Nephron (organoid): ENCODE results near the gene AXIN1.
"Not testable (repeated sequence)": the region's sequence is repeated elsewhere in the genome, so short reads cannot be mapped to it uniquely, and the experiment has no call there.

ENCODE experiments used
- H3K27ac Mint-ChIP-seq, 3 experiments: 2 replicates each; pipeline ENCODE4 v1.8.0; 2020; ENCODE audit warnings: mixed read lengths in 3 of 3, mild to moderate bottlenecking in 2 of 3, moderate library complexity in 1 of 3
- H3K27me3 Mint-ChIP-seq: 2 replicates; pipeline ENCODE4 v1.8.0; 2021; ENCODE audit warnings: low read depth, mild to moderate bottlenecking, moderate library complexity, mixed read lengths
- H3K36me3 Mint-ChIP-seq: 2 replicates; pipeline ENCODE4 v1.8.0; 2020; ENCODE audit warnings: low read depth, mixed read lengths
- H3K4me1 Mint-ChIP-seq: 2 replicates; pipeline ENCODE4 v1.8.0; 2020; ENCODE audit warnings: mixed read lengths
- H3K4me3 Mint-ChIP-seq, 3 experiments: 2 replicates each; pipeline ENCODE4 v1.8.0; 2020; ENCODE audit warnings: mild to moderate bottlenecking in 3 of 3, mixed read lengths in 3 of 3, moderate library complexity in 2 of 3
- H3K9me3 Mint-ChIP-seq: 2 replicates; pipeline ENCODE4 v1.8.0; 2020; ENCODE audit warnings: mixed read lengths
- CTCF ChIP-seq, 3 experiments: fragments of 200-600 bp; sonication (generic); IDR thresholded peaks; one replicate each; pipeline ENCODE4 v1.5.0; 2021; ENCODE audit warnings: antibody characterized with exemption in 3 of 3; ENCODE audit not compliant: unreplicated experiment in 3 of 3

AXIN1 gene

DNA sequence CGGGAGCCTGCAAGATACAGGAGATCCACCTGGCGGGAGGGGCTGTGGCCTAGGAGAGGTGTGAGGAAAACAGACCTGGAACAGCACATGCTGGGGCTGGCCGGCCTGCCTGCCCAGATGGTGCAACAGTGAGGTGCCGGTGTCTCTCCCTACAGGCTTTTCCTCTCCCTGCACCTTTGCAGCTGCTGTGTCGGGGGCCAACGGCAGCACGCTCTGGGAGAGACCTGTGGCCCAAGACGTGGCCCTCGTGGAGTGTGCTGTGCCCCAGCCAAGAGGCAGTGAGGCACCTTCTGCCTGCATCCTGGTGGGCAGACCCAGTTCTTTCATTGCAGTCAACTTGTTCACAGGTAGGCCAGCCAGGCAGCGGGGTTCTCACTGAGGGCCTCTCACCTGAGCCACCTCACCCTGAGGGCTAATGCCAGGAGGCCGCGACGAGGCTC is 92.7 kb downstream of the AXIN1 start:
- Mint-ChIP-seq H3K36me3 (peaks cover 51% of the 10 kb centered on the region), H3K9me3 (peaks cover 4% of the 10 kb centered on the region), H3K27ac (no peak overlapping the region), H3K4me1 (no peaks in the 10 kb centered on the region), H3K4me3 (no peak overlapping the region), H3K27me3 (no peaks in the 10 kb centered on the region)
- TF ChIP-seq CTCF (IDR thresholded peaks at IDR 0.05; ENCODE audit: unreplicated experiment in 3 of 3) = no peak

DNA sequence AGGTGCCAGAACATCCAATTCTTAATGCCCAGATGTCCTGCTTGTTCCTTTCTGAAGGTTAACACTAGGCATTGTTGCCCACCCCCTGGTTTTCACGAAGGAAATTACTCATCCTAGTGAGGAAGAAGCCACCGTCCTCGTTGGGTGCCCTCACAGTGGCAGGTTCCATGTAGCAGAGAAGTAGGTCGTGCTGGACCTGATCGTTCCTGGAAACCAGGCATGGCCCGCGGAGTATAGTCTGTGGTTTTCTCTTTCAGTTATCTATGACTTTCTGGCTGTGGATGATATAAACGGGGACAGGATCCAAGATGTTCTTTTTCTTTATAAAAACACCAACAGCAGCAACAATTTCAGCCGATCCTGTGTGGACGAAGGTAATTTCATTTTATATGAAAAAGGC is 93.3 kb downstream of the AXIN1 start:
- TF ChIP-seq CTCF (IDR thresholded peaks at IDR 0.05; ENCODE audit: unreplicated experiment in 3 of 3) = no peak
- Mint-ChIP-seq H3K27me3 (no peaks in the 10 kb centered on the region), H3K9me3 (peaks cover 4% of the 10 kb centered on the region), H3K4me1 (no peaks in the 10 kb centered on the region), H3K36me3 (peaks cover 57% of the 10 kb centered on the region), H3K27ac (no peak overlapping the region), H3K4me3 (no peak overlapping the region)

DNA sequence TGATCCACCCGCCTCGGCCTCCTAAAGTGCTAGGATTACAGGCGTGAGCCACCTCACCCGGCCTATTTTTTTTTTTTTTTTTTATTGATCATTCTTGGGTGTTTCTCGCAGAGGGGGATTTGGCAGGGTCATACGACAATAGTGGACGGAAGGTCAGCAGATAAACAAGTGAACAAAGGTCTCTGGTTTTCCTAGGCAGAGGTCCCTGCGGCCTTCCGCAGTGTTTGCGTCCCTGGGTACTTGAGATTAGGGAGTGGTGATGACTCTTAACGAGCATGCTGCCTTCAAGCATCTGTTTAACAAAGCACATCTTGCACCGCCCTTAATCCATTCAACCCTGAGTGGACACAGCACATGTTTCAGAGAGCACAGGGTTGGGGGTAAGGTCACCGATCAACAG is 94.4 kb downstream of the AXIN1 start:
- H3K4me1 Mint-ChIP-seq, H3K27ac Mint-ChIP-seq, H3K27me3 Mint-ChIP-seq, H3K4me3 Mint-ChIP-seq, H3K9me3 Mint-ChIP-seq: not testable (repeated sequence)
- H3K36me3 Mint-ChIP-seq = peaks cover 62% of the 10 kb centered on the region

- peaks cover 4% of the 10 kb centered on the region for H3K9me3 Mint-ChIP-seq
- no peak overlapping the region for H3K27ac Mint-ChIP-seq
- H3K4me1 Mint-ChIP-seq = peaks cover 14% of the 10 kb centered on the region
- H3K4me3 Mint-ChIP-seq = no peak overlapping the region
- H3K27me3 Mint-ChIP-seq = no peaks in the 10 kb centered on the region
- TF ChIP-seq CTCF (IDR thresholded peaks at IDR 0.05; ENCODE audit: unreplicated experiment in 3 of 3) = no peak
- peaks cover 61% of the 10 kb centered on the region for H3K36me3 Mint-ChIP-seq
These were observed 97.3 kb downstream of the AXIN1 start for GRCh38 chr16:255183-255582.

- Mint-ChIP-seq H3K27ac (no peak overlapping the region), H3K4me3 (no peak overlapping the region), H3K9me3 (peaks cover 4% of the 10 kb centered on the region), H3K27me3 (no peaks in the 10 kb centered on the region), H3K4me1 (peaks cover 15% of the 10 kb centered on the region), H3K36me3 (peaks cover 62% of the 10 kb centered on the region)
- no peak for TF ChIP-seq CTCF (IDR thresholded peaks at IDR 0.05; ENCODE audit: unreplicated experiment in 3 of 3)
These were observed 98.1 kb downstream of the AXIN1 start for GRCh38 chr16:254461-254860.

DNA sequence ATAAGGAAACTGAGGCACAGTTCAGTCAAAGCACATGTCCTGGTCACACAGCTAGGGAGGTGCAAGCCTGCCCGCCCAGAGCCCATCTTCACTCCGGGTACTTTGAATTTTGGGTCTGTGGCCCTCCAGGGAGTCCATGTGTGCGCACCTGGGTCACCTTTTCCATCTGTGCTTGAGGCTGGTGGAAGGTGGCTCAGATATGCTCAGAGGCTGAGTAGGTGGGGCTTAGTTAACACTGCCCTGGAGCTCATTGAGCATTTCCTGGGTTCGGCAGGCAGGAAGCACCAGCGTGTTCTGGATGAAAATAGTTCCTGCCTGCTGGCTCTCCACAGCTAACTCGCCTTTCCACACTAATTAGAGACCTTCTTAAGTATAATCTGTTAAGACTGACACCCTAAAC is 98.7 kb downstream of the AXIN1 start:
- Mint-ChIP-seq H3K27me3 (no peaks in the 10 kb centered on the region), H3K36me3 (peaks cover 56% of the 10 kb centered on the region), H3K9me3 (peaks cover 4% of the 10 kb centered on the region), H3K4me1 (peaks cover 15% of the 10 kb centered on the region), H3K27ac (no peak overlapping the region), H3K4me3 (no peak overlapping the region)
- no peak for TF ChIP-seq CTCF (IDR thresholded peaks at IDR 0.05; ENCODE audit: unreplicated experiment in 3 of 3)
